Hippocampal formation (tissue), 2 donors: ENCODE data around the gene FKBP1B.
"Not testable (repeated sequence)": the region's sequence is repeated elsewhere in the genome, so short reads cannot be mapped to it uniquely, and the experiment has no call there.

ENCODE experiments used
- DNase-seq, 2 donors: peaks; one replicate each; lab custom pipeline; 2025; lab: John Stamatoyannopoulos, UW

FKBP1B gene

DNA sequence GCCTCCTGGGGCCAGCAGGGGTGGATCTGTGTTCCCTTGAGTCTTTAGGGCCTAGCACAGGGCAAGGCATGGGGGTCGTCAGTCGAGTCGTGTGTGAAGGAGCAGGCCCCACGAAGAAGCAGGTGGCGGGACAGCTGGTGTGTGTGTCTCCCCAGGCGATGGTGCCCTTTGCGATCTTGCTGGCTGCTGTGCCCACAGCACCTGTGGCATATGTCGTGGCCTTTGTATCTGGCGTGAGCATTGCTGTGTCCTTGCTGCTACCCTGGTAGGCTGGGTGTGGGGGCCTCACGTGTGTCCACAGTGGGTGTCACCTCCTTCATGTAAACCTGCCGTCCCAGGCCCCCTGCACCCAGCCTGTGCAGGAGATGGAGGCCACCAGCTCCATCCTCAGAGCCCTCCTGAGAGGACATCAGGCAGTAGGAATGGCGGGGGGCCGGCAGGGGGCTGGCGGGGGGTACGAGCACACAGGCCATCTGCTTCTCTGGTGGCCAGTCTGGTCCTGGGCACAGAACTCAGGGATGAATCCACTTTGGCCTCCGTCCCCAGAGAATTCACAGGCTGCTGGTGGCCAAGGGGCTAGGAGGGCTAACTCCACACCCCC is 26.5 kb upstream of the FKBP1B start:
- no peak for DNase-seq

DNA sequence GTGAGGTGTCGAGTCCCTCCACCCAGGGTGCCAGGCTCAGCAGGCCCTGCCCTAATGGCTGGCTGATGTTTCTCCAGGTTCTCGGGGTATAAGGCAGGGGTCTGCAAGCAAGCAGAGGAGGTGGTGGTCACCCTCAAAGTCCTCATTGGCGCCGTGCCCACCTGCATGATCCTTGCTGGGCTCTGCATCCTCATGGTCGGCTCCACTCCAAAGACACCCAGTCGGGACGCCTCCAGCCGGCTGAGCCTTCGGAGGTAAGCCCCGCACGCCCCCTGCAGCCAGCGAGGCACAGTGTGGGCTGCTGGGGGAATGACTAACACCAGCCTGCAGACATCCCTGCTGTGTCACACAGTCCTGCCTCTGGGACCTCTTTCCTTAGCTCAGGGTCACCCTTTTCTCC is 25.5 kb upstream of the FKBP1B start:
- no peak for DNase-seq

DNA sequence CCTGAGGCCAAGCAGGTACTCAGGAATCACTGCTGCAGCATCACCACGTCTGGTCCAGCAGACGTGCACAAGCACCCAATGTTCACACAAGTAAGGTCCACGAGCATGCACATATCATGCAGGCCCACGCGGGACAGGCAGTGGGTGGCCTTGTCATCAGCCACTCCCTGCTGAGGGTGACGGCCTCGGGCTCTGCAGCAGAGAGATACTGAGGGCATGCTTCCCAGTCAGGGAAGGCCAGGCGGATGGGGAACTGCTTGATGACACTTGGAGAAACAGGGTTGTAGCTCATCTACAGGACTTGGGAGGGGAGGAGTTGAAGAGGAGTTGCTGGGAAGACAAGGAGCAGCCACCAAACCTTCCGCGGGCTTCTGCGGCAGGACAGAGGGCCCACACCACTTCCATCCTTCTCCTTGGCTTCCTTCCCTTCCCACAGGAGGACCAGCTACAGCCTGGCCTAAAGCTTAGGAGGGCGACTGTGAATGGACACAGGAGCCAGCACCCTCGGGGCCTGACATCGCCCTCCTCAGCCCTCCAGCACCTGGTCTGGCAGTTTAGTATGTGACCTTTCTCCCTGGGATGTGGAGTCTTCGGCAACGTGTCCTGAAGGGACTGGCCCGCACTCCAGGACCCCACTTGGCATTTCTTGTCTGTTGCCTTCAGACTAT is 24.4 kb upstream of the FKBP1B start:
- DNase-seq = no peak

DNA sequence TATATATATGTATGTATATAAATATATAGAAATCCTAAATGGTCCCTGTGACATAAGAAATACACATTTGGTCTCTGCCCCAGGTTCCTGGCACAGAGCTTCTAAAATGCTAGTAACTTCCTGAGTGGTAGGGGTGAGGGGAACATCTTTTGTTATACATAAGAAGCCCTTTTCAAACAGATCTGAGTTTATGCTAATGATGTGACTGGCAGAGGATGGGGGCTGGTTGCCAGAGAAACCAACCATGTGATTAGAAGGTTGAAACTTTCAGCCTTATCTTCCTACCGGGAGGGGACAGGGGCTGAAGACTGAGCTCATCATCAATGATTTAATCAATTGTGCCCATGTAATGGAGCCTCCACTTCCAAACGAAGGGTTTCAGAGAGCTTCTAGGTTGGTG is 23.3 kb upstream of the FKBP1B start:
- no peak for DNase-seq

DNA sequence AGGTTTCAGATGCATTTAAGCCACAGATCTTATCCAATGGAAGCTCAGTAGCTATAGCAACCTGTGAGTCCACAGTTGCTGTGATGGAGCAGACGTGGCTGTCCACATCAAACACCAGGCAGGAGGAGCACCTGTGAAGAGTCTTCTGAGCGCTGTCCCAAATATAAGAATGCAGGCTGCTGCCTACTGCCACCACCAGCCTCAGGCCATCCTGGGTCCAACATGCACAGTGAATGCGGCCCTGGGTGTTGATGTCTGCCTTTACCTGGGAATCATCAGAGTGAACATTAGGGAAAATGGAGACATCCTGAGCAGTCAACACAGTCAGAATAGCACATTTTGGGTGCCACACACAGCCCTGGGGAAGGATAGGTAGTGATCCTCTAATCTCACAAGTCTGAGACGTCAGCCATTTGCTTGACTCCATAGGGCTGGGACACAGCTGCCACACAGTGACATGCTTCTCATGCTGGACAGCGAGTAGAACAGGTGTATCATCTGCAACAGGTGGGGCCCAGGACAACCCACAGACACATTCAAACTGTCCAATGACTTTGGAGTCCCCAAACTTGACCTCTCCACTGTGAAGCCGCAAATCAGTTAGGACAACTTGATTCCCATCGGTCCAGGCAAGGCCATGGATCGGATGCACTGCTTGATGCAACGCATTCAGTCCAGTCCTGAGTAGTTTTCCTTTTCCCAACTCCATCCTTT is 10.6 kb upstream of the FKBP1B start:
- DNase-seq = no peak

DNA sequence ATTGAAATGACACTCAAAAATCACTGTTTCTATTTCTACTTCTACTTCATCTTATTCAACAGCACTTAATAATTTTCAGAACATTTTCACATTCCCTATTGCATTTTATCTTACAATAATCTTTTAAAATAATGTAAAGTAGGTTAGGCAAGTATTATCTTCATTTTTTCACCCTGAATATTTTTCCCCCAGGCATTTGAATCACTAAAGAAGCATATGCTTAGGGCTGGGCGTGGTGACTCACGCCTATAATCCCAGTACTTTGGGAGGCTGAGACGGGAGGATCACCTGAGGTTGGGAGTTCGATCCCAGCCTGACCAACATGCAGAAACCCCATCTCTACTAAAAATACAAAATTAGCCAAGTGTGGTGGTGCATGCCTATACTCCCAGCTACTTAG is 9.0 kb upstream of the FKBP1B start:
- no peak for DNase-seq

DNA sequence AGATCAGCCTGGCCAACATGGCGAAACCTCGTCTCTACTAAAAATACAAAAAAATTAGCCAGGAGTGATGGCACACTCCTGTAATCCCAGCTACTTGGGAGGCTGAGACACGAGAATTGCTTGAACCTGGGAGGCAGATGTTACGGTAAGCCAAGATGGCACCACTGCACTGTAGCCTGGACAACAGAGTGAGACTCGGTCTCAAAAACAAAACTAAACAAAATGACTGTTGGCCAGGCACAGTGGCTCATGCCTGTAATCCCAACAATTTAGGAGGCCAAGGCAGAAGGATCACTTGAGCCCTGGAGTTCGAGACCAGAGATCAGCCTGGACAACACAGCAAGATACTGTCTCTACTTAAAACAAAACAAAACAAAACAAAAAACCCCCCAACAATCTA is 6.4 kb upstream of the FKBP1B start:
- not testable (repeated sequence) for DNase-seq

DNA sequence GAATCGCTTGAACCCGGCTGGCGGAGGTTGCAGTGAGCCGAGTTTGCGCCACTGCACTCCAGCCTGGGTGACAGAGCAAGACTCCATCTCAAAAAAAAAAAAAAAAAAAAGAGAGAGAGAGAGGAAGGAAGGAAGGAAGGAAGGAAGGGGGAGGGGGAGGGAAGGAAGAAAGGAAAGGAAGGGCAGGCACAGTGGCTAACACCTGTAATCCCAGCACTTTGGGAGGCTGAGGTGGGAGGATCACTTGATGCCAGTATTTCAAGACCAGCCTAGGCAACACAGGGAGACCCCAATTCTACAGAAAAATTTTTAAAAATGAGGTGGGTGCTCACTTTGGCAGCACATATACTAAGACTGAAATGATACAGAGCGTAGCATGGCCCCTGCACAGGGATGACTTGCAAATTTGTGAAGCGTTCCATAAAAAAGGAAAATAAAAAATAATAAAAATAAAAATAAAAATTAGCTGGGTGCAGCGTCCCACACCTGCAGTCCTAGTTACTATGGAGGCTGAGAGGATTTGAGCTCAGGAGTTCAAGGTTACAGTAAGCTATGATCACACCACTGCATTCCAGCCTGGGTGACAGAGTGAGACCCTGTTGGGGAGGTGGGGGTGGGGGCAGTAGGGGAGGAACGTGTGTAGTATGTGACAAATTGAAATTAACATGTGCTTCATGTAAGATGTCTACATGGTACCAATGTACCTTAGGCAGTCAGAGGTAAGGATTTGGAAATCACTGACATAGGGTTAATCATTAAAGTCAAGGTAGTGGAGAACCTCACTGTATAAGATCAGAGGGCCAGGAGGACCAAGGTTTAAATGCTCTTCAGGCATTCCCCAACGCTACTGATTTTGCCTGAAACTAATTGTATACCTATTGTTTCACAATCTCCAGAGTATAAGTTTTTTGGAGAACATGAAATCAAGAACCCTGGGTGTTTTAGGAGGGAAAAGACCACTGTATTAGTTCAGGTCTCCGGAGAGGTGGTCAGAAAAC is 3.7 kb upstream of the FKBP1B start:
- DNase-seq = no peak

DNA sequence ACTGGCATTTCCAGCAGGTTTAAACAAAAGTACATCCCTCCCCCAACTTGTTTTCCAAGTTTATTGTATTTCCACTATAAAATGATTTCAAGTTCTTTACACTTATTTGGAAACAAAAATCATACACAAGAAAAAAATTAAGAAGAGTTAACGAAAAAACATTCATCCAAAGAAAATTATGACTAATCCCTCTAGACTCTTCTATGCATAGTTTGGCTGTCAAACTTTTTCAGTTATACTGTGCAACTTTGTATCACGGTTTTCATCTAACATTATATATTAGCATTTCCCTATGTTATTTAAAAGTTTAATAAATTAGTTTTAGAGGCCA is 3.0 kb upstream of the FKBP1B start:
- DNase-seq = no peak

DNA sequence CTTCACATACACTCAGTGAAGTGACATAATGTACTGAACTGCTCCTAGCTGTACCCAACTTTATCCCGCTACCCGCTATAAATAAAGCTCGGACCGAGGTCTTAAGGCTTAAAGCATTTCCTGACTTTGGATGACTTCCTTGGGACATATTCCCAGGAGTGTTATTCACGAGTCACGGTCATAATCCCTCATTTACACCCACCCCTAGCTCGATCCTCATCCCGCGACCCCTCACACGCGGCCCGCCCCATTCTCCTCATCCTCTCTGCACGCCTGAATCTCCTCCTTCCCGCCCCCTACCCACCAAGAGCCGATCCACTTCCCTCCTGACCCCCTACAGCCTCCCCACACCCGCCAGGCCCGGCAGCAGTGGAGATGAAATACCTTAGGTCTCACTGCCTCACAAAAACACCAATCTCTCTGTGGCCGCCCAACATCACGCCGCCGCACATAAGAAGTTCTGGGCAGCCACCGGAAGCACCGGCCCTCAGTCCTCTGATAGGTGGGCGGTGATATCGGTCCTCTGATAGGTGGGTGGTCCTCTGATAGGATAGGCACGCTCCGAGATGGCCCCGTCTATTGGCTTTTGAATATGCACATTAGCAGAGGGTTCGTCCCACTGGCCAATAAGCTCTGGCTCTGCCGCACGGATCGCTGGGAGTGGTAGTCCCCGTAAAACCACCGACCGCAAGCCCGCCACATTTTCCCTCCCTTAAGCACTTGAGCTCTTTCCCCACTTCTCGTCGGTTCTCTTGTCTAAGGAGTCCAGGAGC is 2.4 kb upstream of the FKBP1B start, which contains the start of gene WDCP:
WDCP (minus strand) TSS at position 462 of the 773 bp plus-strand sequence. CDS start 7,897 bp downstream, outside the sequence.
- DNase-seq = peak; percentile 95 to 99

DNA sequence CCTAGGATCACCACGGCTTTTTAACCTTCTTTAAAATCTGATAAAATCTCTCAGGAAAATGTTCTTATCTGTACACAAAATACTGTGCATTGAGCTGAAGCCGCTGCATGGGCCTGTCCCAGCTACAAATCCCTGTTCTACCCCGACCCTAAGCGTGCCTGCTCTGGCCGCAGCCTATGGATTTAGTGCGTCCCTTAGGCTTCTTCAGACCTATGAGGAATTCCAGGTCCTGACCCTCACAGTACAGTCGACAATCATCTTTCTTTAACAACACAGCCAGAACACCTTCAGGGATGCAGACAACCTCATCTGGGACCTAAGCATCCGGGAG is 1.9 kb upstream of the FKBP1B start:
- DNase-seq = no peak

DNA sequence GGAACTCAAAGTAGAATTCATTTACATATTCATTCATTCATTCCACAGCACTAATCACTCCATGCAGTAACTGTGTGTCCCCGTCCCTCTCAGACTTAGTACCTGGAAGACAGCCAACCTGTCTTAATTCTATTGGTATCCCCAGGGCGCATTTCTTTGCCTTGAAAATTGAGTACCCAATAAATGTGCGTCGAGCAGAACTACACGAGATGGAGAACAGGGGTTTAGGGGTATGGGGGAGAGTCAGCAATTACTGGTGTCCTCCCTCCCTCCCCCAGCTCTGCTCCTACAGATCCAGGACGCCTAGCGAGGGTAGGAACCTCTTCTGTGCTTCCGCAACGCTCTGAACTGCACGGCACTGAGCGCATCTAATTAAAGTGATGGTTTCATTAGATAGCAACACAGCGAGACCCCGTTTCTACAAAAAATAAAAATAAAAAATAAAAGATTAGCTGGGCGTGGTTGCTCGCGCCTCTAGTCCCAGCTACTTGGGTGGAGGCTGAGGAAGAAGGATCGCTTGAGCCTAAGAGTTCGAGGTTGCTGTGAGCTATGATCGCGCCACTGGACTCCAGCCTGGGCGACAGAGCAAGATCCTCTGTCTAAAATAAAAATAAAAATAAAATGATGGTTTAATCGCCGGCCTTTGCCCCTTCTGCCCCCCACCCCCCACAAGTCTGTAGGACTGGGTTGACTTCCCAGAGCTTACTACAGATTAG is 614 bp upstream of the FKBP1B start:
- DNase-seq = no peak

DNA sequence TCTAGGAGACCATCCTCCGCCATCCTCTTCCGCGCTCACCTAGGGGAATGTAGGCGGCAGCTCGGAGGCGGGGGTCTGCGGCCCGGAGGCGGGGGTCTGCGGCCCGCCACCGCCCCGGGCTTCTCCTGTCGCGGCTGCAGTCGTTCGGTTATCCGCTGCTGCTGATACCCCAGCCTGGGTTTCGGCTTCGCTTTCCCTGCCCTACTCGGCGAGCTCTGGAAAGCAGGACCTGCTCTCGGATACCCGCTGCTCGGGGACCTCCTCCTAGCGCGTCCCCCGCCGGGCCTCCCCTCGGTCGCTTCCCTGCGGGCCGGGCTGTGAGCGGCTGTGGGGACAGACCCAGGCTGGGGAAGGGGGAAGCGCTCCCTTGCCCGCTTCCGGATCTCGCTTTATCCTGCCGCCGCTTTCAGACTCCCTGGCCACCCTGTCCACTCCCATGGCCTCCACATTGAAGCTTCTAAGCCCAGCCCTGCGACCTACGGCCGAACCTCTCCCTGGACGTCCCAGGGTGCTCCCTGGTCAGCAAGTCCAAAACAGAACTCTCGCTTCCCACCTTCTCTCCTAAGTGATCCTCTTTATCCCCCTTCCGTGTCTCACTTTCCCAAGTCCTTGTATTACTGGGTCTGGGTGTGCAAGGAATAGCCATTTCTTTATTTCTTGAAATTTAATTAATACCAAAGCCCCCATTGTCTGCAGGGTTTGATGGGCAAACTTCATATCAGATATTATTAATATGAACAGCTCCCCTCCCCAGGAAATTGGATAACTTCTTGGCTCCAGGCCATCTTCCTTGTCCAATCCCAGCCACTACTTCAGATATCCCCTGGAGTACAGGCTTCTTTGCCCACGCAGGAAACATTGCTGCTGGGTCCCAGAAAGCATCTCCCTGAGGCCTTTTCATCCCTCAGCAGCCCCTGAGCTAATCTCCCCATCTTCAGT is 769 bp downstream of the FKBP1B start:
- DNase-seq = peak in 1 of 2 donors; percentile 25

DNA sequence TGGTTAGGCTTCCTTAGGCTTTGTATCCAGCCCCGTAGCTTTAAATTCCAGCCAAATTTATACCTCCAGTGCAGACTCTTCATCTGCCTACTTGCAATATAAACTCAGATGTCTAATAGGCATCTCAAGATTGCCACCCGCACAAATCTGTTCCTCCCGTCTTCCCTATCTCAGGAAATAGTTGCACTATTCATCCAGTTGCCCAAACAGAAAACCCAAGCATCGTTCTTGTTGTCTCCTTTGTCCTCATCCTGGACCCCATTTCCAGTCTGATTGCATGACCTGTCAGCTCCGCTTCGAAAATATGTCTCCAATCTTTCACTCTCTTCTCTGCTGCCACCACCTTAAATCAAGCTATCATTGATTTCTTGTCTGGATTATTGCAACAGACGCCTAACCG is 2.3 kb downstream of the FKBP1B start:
- DNase-seq = no peak

DNA sequence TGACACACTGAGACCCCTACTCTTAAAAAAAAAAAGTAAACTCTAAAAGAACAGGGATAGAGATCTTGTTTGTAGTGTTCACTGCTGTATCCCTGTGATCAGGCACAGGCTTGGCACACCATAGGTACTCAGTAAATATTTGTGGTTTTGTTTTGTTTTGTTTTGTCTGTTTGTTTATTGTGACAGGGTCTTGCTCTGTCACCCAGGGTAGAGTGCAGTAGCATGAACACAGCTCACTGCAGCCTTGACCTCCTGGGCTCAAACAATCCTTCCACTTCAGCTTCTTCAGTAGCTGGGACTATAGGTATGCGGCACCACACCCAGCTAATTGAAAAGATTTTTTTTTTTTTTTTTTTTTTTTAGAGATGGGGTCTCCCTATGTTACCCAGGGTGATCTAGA is 3.4 kb downstream of the FKBP1B start:
- no peak for DNase-seq

DNA sequence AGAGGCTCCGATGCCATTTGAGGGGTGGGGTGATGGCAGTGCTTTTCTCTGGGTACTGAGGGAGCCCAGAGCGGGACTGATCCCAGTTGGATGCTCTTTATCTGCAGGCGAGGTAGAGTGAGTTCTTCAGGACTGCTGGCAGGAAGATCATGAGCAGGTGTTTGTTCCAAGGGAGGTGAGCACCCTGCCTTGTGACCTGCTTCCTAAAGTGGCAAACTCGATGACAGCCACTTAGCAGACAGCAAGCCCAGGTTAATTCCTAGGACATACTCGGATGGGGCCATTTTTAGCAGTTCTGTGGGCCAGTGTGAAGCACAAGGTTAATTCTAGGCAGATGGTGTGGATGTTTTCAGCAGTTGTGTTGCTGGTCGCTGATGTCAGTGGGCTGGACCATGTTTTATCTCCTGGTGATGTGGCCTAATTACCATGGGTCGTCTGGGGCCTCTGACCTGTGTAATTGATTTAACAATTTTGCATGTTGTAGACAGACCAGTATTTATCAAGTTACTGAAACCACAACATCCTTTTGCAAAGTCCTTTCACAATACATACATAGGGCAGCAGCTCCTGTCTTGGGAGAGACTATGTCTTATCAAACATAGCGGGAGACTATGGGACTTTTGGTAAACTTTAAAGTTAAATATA is 4.9 kb downstream of the FKBP1B start:
- no peak for DNase-seq

DNA sequence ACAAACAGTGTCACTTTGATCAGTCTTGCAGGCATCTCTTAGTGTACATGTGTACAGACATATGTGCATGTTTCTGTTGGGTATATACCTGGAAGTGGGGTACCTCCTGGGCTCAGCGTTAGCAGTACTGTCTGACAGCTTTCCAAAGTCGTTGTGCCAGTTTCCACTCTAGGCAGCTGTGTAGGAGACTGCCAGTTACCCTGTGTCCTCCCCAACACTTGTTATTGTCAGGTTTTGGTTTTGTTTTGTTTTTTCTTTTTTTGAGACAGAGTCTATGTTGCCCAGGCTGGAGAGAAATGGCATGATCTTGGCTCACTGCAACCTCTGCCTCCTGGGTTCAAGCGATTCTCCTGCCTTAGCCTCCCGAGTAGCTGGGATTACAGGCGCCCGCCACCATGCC is 6.2 kb downstream of the FKBP1B start:
- DNase-seq = no peak

DNA sequence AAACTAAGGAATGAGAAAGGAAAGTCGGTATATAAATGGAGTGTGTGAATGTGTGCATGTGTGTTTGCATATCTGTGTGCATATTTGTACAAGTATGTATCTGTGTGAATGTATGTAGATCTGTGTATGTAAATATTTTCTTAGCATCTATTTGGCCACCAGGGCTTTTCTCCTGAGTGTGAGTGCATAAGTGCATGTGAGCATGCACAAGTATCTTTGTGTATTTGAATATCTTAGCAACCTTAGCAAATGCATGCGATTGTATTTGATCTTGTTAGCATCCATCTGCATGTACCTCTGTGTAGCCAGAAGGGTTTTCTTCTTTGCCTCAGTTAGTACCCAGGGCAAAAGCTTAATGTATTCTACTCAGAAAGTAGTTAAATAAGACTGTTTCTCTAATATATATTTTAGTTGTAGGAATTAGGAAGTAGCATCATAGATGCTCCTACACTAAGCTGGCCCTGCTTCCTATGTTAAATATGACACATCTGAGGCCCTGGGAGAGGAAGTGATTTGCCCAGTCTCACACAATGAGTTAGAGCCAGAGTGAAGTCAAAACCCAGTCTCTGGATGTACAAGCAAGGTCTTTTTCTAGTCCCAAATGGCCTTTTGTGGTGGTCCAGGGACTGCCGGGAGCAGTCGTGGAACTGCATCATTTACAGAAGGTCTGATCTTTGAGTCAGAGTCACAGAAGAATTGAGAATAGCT is 9.2 kb downstream of the FKBP1B start:
- no peak for DNase-seq

DNA sequence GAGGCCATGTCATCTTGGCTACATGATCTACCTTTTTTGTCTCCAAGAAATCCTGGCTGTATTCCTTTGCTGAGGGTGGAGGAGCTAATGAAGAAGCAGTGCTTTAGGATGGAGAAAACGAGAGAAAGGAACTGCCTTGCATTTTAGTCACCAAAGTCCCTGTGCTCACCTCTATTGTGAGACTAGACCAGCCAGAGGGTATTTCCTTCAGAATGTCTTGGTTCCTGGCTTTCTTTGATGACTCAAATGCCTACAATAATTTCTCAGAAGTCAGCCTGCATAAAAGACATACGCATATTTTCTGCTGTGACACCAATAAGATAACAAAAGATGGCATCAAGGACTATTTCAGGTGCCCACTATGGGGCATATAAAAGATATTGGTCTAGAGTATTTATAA is 15.8 kb downstream of the FKBP1B start:
- DNase-seq = no peak
